Esophagus squamous epithelium (tissue), 5 donors: ENCODE measurements around the gene CATSPERD. TPM values are rescaled to one million over a fixed set of nuclear protein-coding genes. Genes with fewer than 3 reads are reported as not detected.

Experiments used
- DNase-seq: peaks from one replicate; lab custom pipeline; 2025; lab: John Stamatoyannopoulos, UW
- H3K27ac ChIP-seq, 4 donors: fragments of 200-600 bp; sonication (generic); one replicate each; pipeline ENCODE4 v1.5.1; 2016 to 2019; ENCODE audit warnings: mild to moderate bottlenecking in 1 of 4
- H3K27me3 ChIP-seq, 4 donors: fragments of 200-600 bp; sonication (generic); 1 replicate in 3 of 4; 2 replicates in 1 of 4; pipeline versions ENCODE4 v1.5.1 to v1.6.0; 2017 to 2021; ENCODE audit warnings: antibody characterized with exemption in 1 of 4
- H3K36me3 ChIP-seq, 3 donors: fragments of 200-600 bp; sonication (generic); one replicate each; pipeline ENCODE4 v1.5.1; 2016 to 2019
- H3K4me1 ChIP-seq, 3 donors: fragments of 200-600 bp; sonication (generic); one replicate each; pipeline ENCODE4 v1.5.1; 2017 to 2019
- H3K4me3 ChIP-seq, 4 donors: fragments of 200-600 bp; sonication (generic); 1 replicate in 3 of 4; 2 replicates in 1 of 4; pipeline ENCODE4 v1.5.1; 2016 to 2019; ENCODE audit warnings: mild to moderate bottlenecking in 2 of 4, moderate library complexity in 1 of 4
- H3K9me3 ChIP-seq, 3 donors: fragments of 200-600 bp; sonication (generic); one replicate each; pipeline ENCODE4 v1.5.1; 2016 to 2019
- POLR2A ChIP-seq, 4 donors: fragments of 450-650 bp; IDR thresholded peaks; one replicate each; pipeline ENCODE4 v1.6.1; 2017; ENCODE audit warnings: antibody characterized with exemption in 4 of 4, mild to moderate bottlenecking in 4 of 4, moderate library complexity in 3 of 4
- WGBS, 2 donors: methylation state at CpG; one replicate each; pipeline ENCODE4 v1.1.5; 2018; 5-methylcytosine and 5-hydroxymethylcytosine counted together
- intact Hi-C: fragments of 100-400 bp; cut with DNase I; formaldehyde crosslinking; loops from one replicate; pipeline ENCODE4 v1.15.0; 2022
- total RNA-seq, 4 donors: library from RNA; depleted of rRNA; stranded (reverse); fragments of >200 nt; gene quantifications; one replicate each; pipeline ENCODE4 v1.1.0, GENCODE V29; 2016
- TF ChIP-seq, protein P1 (sequence below), 6 experiments: fragments of 450-650 bp in 4 of 6; fragments of 200-600 bp in 2 of 6; sonication (generic) in 2 of 6; IDR thresholded peaks; one replicate each; pipeline ENCODE4 v1.5.1; 2016 to 2019; ENCODE audit warnings: antibody characterized with exemption in 6 of 6, mild to moderate bottlenecking in 4 of 6, moderate library complexity in 4 of 6
- donor health status: DM: yes; HTN: yes; CAD: no.

CATSPERD gene
- total RNA-seq, 4 donors from 2014 or later = 0.19 TPM; not detected in 3

- intact Hi-C loops = loop anchor here (2.0 kb wide), 1 partner anchor 28 kb away; no protein-coding TSS in a partner anchor
- peak; percentile 83 for DNase-seq
- 0 to 3% methylated on average over 15 to 26 of the region's 73 CpGs for WGBS, 2 donors
- TF ChIP-seq, protein P1, sequence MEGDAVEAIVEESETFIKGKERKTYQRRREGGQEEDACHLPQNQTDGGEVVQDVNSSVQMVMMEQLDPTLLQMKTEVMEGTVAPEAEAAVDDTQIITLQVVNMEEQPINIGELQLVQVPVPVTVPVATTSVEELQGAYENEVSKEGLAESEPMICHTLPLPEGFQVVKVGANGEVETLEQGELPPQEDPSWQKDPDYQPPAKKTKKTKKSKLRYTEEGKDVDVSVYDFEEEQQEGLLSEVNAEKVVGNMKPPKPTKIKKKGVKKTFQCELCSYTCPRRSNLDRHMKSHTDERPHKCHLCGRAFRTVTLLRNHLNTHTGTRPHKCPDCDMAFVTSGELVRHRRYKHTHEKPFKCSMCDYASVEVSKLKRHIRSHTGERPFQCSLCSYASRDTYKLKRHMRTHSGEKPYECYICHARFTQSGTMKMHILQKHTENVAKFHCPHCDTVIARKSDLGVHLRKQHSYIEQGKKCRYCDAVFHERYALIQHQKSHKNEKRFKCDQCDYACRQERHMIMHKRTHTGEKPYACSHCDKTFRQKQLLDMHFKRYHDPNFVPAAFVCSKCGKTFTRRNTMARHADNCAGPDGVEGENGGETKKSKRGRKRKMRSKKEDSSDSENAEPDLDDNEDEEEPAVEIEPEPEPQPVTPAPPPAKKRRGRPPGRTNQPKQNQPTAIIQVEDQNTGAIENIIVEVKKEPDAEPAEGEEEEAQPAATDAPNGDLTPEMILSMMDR (IDR thresholded peaks at IDR 0.05) = peak; percentile 88 to 100 (median 99)
- TF ChIP-seq POLR2A (IDR thresholded peaks at IDR 0.05) = peak in 3 of 4 donors; percentile 45 to 92 (median 86)
- Histone ChIP-seq H3K27ac (peak within 1 kb of the TSS; percentile 93 to 97 (median 94)), H3K4me1 (peaks cover 21 to 69% (median 28%) of the 10 kb centered on the region in 3 donors), H3K9me3 (no peaks in the 10 kb centered on the region), H3K27me3 (no peaks in the 10 kb centered on the region), H3K36me3 (peaks cover 25 to 40% (median 37%) of the 10 kb centered on the region in 3 donors), H3K4me3 (peak within 1 kb of the TSS; percentile 82 to 94 (median 86))
Measured at GRCh38 chr19:5690125-5690954, 30.1 kb upstream of the CATSPERD start, which contains the start of gene RPL36. TSS of gene RPL36 (plus strand) at chr19:5690295. CDS start at chr19:5690508, 213 bp downstream.

DNA sequence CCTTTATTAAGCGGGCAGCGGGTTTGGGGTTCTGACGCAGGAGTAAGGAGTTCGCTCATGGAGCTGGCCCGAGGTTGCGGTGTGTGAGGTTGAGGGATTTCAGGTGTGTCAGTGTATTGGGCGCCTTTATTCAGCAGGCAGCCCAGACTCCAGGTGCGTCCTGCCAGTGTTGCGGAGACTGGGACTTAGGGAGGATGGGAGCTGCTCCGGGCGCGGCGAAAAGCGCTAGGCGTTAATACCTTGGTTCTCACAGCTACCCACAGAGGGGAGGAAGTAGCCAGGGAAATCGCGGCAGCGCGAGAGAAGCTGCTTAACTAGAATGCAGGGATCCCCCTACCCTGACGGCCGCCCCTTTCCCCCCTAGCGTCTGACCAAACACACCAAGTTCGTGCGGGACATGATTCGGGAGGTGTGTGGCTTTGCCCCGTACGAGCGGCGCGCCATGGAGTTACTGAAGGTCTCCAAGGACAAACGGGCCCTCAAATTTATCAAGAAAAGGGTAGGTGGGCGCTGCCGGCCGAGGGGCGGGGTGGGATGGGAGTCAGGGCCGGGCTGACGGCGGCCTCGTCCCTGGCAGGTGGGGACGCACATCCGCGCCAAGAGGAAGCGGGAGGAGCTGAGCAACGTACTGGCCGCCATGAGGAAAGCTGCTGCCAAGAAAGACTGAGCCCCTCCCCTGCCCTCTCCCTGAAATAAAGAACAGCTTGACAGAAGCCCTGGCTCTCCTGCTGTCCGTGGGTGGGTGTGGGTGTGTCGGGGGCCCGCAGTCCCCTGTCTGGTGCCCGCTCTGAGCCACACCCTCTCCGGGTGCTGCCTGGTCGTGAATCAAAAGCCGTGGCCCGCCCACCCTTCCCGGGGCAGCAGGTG lies 29.2 kb upstream of the CATSPERD start:
- DNase-seq = no peak
- peaks cover 21 to 65% (median 26%) of the 10 kb centered on the region in 3 donors for H3K4me1 ChIP-seq
- H3K36me3 ChIP-seq = peaks cover 25 to 49% (median 43%) of the 10 kb centered on the region in 3 donors
- intact Hi-C loops = loop anchor here (2.0 kb wide), 1 partner anchor 28 kb away; no protein-coding TSS in a partner anchor
- H3K27ac ChIP-seq = peak overlapping the region; percentile 93 to 97 (median 94)
- H3K27me3 ChIP-seq = no peaks in the 10 kb centered on the region
- no peaks in the 10 kb centered on the region for H3K9me3 ChIP-seq
- peak in 1 of 4 donors; percentile 4 for TF ChIP-seq POLR2A (IDR thresholded peaks at IDR 0.05)
- TF ChIP-seq, protein P1 (IDR thresholded peaks at IDR 0.05) = no peak
- WGBS, 2 donors = 2% methylated on average over 25 of the region's 54 CpGs; no CpG with 5 or more reads in 1 of the 2 donors
- H3K4me3 ChIP-seq = peak overlapping the region; percentile 82 to 94 (median 86)

GRCh38 chr19:5691822-5692722 lies 28.4 kb upstream of the CATSPERD start:
- DNase-seq = no peak
- Histone ChIP-seq H3K27ac (peak overlapping the region; percentile 93 to 97 (median 94)), H3K4me3 (peak overlapping the region; percentile 82 to 94 (median 86)), H3K4me1 (peaks cover 21 to 57% (median 23%) of the 10 kb centered on the region in 3 donors), H3K27me3 (no peaks in the 10 kb centered on the region), H3K9me3 (no peaks in the 10 kb centered on the region), H3K36me3 (peaks cover 25 to 57% (median 46%) of the 10 kb centered on the region in 3 donors)
- 34 to 61% methylated on average over 5 to 10 of the region's 42 CpGs for WGBS, 2 donors
- TF ChIP-seq, protein P1 (IDR thresholded peaks at IDR 0.05) = no peak
- TF ChIP-seq POLR2A (IDR thresholded peaks at IDR 0.05) = no peak
- intact Hi-C loops = loop anchor here (2.0 kb wide), 1 partner anchor 27 kb away; no protein-coding TSS in a partner anchor

GRCh38 chr19:5692723-5693194 lies 27.7 kb upstream of the CATSPERD start:
- DNase-seq = no peak
- Histone ChIP-seq H3K27ac (peak overlapping the region in 1 of 4 donors; percentile 93), H3K4me3 (no peak overlapping the region), H3K36me3 (peaks cover 25 to 64% (median 46%) of the 10 kb centered on the region in 3 donors), H3K9me3 (no peaks in the 10 kb centered on the region), H3K4me1 (peaks cover 14 to 50% (median 20%) of the 10 kb centered on the region in 3 donors), H3K27me3 (no peaks in the 10 kb centered on the region)
- WGBS, 2 donors = 73% methylated on average over 4 of the region's 7 CpGs; no CpG with 5 or more reads in 1 of the 2 donors
- no peak for TF ChIP-seq POLR2A (IDR thresholded peaks at IDR 0.05)
- TF ChIP-seq, protein P1 (IDR thresholded peaks at IDR 0.05) = no peak
- intact Hi-C loops = no loop called here
